Measurements from ENCODE around the gene PRDX4. TPM values are rescaled to one million over a fixed set of nuclear protein-coding genes. Genes with fewer than 3 reads are reported as not detected.

The PRDX4 gene
- total RNA-seq, result 100 to 1,000 TPM; 134 to 146 TPM

DNA sequence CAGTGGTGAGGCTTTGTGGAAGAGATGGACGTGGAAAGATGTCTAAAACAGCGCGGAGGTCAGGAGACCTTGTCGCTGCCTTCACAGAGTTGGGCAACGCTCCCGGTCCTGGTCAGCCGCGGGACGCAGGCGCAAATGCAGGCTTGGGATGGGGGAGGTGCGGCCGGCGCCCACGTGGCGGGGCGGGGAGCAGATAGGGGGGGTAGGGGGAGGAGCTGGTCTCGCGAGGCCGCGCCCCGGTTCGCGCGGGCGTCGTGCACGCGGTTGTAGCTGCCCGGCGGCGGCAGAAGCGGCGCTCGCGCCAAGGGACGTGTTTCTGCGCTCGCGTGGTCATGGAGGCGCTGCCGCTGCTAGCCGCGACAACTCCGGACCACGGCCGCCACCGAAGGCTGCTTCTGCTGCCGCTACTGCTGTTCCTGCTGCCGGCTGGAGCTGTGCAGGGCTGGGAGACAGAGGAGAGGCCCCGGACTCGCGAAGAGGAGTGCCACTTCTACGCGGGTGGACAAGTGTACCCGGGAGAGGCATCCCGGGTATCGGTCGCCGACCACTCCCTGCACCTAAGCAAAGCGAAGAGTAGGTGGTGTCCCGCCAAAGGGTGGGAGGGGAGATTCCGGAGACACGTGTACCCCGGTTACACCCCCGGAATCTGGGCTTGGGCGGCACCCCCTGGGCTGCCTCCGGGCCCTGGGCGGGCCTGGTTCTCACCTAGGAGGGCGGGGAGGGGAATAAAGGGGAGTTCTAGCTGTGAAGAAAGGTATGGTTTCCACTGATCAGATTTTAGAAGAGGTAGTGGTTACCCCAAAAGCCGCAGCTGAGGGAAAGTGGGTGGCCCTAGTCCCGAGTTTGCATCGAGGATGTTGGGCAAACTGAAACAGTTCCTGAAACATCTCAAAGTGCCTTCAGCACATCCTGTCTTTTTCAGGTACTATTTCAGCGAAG, at the start of gene PRDX4:
PRDX4 (plus strand) TSS at position 255 of the 939 bp plus-strand sequence; CDS start at position 333, 78 bp downstream.

Other genes with a start within 250 kb of the PRDX4 start
- gene ACOT9, start 75.8 kb downstream of the PRDX4 start, total RNA-seq, result 10 to 100 TPM; 59.5 to 69.9 TPM
- gene SAT1, start 115.7 kb downstream of the PRDX4 start, total RNA-seq, result 100 to 1,000 TPM; 686 to 841 TPM
- 10 to 100 TPM; 28.9 to 39.0 TPM for gene APOO, start 240.4 kb downstream of the PRDX4 start, total RNA-seq
- gene CXorf58, start 240.5 kb downstream of the PRDX4 start, total RNA-seq, result not detected